Heart left ventricle (tissue), 13 donors: ENCODE results near the gene CCNJL.

Source experiments
- CTCF ChIP-seq, 12 donors: fragments of 200-600 bp; sonication (generic) in 4 of 12; IDR thresholded peaks; one replicate each; pipeline versions ENCODE4 v1.5.0 to v1.8.0; 2018 to 2022; ENCODE audit warnings: antibody characterized with exemption in 12 of 12, mild to moderate bottlenecking in 5 of 12
- POLR2A ChIP-seq, 2 donors: fragments of 450-650 bp; IDR thresholded peaks; one replicate each; pipeline ENCODE4 v1.6.1; 2017; ENCODE audit warnings: antibody characterized with exemption in 2 of 2, mild to moderate bottlenecking in 2 of 2, moderate library complexity in 2 of 2
- donor health status: ischemic (EF 13 %, LVEDD 7.1; RV severe dilation, severe dysfunction).
- donor health status: DM: no; HTN: yes; CAD: no.
- donor health status: DM: no; HTN: no; CAD: no.
- donor health status: ischemic (EF 25% LVEDD 6.9; RV normal size, moderate dysfunction).
- donor health status: ischemic (EF 25% LVEDD 5.7; RV mildly dilated, moderate dysfunction).
- donor health status: ischemic (EF 35%, LVEDD 5.7; RV mildly dilated, moderate dysfunction).
- donor health status: nonischemic (EF 11% LVEDD 7.7; RV severe dilation, severe dysfunction).
- donor health status: DM: yes; HTN: yes; CAD: no.
- donor health status: PGD.
- donor health status: ischemic (EF 29% LVEDD 5.4; RV normal size, mild dysfunction).
- donor health status: nonischemic (EF 23%, LVEDD 6.1; RV moderate dilation, normal function).

GRCh38 chr5:160235731-160236130, 76.6 kb downstream of the CCNJL start:
- TF ChIP-seq CTCF (IDR thresholded peaks at IDR 0.05) (no peak), POLR2A (IDR thresholded peaks at IDR 0.05) (no peak)
